NCI-H2029 treated with DMSO at 0.1 percent for 48 hours (cell line): Measurements from ENCODE around the gene ANAPC16.
"Not testable (repeated sequence)": the region's sequence is repeated elsewhere in the genome, so short reads cannot be mapped to it uniquely, and the experiment has no call there.

ENCODE experiments used
- DNase-seq: peaks from one replicate; lab custom pipeline; 2025; lab: John Stamatoyannopoulos, UW

ANAPC16 gene

DNA sequence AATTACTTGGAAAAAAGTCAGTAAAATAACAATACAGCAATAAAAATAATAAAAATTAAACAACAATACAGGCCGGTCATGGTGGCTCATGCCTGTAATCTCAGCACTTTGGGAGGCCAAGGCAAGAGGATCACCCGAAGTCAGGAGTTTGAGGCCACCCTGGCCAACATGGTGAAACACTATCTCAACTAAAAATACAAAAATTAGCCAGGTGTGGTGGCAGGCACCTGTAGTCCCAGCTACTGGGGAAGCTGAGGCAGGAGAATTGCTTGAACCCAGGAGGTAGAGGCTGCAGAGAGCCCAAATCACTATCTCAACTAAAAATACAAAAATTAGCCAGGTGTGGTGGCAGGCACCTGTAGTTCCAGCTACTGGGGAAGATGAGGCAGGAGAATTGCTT, 4.0 kb upstream of the ANAPC16 start:
- DNase-seq, result not testable (repeated sequence)

DNA sequence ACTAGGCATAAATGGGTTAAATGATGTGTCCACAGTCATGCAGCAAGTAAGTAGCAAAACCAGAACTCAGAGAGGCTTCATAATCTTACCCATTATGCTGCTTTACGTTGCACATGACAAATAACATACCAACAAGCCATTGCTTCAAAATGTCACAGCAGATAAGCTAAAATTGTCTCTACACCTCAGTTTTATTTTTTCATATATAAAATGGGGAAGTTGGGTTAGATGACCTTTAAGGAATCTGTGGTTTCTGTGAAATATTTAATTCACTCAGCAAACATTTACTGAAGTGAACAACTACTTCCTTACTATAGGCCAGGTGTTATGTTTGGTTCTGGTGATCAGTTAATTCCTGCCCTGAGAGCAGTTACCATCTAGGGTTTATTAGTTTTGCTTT, 2.5 kb downstream of the ANAPC16 start:
- no peak for DNase-seq

DNA sequence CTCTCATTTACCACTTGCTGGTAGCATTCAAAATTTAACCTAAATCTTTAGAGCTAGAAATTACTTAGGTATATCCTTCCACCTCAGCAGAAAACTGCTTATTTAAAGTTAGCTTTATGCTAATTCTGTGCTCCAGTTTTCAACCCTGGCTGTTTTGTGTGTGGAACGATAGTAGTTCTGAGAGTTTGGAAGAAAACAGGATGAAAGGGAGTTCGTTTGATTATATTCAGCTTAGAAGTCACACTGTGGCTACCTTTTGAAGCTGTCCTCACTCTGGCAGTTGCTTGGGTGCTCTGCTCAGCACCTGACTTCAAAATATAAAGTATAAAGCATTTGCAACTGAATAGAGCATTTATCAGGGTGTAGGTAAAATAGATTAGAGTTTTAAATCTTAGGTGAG, 2.9 kb downstream of the ANAPC16 start:
- no peak for DNase-seq

DNA sequence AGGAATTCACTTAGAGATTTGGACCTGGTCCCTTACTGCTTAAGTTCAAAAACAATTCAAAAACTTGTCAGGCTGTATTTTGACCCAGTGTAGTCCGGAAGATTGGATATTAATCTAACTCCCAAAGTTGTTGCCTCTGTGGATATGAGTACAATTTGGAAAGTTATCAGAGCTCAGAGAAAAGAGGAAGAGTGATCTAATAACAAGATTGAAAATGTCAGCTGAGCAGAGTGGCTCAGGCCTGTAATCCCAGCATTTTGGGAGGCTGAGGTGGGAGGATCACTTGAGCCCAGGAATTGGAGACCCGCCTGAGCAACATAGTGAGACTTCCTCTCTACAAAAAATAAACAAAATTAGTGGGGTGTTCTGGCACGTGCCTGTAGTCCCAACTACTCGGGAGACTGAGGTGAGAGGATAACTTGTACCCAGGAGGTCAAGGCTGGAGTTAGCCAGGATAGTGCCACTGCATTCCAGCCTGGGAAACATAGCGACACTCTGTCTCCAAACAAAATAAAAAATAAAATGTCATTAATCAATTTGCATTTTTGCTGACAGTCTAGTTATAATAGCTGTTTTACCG, 3.5 kb downstream of the ANAPC16 start:
- DNase-seq, result no peak

DNA sequence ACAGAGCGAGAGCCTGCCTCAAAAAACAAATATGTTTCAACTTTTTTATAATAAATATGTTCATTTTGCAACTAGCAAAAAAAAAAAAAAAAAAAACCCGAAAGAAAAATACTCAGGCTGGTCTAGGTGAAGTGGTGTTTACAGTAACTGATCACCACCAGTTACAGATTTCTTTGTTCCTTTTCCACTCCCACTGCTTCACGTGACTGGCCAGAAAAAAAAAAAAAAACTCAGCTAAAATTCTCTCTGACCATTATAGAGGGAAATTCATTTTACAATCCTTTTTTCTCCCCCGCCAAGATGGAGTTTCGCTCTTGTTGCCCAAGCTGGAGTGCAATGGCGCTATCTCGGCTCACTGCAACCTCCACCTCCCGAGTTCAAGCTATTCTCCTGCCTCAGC, 4.8 kb downstream of the ANAPC16 start:
- no peak for DNase-seq

DNA sequence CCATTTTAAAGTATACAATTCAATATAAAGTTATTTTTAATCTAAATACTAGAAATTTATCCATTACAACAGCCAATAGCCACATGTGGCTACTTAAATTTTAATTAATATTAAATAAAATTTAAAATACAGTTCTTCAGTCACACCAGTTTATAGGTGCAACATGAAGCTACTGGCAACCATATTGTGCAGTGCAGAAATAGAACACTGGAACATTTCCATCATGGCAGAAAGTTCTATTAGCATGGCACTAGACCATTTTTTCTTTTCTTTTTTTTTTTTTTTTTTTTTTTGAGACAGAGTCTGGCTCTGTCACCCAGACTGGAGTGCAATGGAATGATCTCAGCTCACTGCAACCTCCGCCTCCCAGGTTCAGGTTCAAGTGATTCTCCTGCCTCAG, 5.5 kb downstream of the ANAPC16 start:
- DNase-seq, result no peak

DNA sequence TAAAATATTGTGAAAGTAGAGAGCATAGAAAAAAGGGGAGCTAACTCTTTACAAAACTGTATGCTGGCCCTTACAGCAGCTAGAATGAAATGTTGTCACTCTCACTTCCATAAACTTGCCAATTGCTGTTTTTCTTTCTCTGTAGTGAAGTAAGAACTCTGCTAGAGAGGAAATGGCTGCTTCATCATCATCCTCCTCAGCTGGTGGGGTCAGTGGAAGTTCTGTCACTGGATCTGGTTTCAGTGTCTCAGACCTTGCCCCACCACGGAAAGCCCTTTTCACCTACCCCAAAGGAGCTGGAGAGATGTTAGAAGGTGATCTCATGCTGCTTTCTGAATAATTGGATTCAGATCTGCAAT, 7.9 kb downstream of the ANAPC16 start:
- no peak for DNase-seq

DNA sequence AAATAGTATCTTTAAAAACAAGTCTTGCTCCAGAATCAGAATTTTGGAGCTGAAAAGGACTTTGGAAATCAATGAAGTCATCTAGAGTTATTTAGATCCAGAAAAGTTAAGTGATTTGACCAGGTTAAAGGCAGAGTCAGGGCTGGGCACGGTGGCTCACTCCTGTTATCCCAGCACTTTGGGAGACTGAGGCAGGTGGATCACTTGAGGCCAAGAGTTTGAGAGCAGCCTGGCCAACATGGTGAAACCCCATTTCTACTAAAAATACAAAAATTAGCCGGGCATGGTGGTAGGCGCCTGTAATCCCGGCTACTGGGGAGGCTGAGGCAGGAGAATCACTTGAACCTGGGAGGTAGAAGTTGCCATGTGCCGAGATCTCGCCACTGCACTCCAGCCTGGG, 8.4 kb downstream of the ANAPC16 start:
- not testable (repeated sequence) for DNase-seq

DNA sequence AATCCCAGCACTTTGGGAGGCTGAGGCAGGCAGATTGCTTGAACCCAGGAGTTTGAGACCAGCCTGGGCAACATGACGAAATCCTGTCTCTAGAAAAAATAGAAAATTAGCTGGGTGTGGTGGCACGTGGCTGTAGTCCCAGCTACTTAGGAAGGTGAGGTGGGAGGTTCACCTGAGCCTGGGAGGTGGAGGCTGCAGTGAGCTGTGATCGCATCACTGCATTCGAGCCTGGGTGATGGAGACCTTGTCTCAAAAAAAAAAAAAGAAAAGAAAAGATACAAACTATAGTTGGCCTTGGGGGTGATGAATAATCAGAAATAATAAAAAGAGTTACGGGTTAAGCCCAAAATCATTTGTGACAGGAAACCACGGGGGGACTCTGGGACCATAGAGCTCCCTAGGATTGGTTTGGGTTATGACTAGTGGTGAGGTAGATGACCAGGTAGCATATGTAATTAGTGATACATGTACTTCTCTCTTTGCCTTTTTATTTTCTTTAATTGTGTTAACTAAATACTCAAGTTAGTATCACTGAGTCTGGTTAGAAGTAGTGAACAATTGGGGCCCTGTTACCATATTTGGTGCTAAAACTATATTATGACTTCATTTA, 10.7 kb downstream of the ANAPC16 start:
- DNase-seq, result no peak

DNA sequence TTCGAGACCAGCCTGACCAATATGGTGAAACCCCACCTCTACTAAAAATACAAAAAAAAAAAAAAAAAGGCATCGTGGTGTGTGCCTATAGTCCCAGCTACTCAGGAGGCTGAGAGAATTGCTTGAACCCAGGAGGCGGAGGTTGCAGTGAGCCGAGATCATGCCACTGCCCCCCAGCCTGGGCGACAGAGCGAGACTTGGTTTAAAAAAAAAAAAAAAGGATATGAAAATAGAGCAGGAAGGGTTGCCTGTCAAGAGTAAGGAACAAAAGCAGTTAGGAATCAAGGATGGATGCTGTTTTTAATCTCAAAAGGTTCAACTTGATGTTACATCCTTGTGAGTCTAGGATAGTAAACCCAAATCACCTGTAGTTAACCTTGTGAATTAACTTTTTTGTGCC, 12.0 kb downstream of the ANAPC16 start:
- DNase-seq, result no peak

DNA sequence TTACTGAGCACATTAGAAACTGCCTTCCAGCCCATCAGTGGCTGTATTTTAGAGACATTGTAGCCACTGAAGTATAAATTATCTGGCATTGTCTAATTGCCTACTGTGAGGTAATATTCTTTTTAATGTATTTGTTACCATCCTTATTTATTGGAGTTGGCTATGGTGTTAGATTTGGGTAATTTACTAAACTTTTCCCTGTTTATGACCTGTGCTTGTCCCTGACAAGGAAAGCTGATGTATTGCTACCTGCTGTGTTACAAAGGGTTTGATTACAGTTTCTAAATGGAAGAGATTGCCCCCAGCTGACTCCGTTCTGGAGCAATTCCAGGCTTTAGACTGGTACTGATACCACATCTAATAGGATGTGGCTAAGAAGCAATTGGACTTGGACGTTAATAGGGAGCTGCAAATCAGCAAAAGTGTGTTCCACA, 12.5 kb downstream of the ANAPC16 start:
- DNase-seq, result no peak

DNA sequence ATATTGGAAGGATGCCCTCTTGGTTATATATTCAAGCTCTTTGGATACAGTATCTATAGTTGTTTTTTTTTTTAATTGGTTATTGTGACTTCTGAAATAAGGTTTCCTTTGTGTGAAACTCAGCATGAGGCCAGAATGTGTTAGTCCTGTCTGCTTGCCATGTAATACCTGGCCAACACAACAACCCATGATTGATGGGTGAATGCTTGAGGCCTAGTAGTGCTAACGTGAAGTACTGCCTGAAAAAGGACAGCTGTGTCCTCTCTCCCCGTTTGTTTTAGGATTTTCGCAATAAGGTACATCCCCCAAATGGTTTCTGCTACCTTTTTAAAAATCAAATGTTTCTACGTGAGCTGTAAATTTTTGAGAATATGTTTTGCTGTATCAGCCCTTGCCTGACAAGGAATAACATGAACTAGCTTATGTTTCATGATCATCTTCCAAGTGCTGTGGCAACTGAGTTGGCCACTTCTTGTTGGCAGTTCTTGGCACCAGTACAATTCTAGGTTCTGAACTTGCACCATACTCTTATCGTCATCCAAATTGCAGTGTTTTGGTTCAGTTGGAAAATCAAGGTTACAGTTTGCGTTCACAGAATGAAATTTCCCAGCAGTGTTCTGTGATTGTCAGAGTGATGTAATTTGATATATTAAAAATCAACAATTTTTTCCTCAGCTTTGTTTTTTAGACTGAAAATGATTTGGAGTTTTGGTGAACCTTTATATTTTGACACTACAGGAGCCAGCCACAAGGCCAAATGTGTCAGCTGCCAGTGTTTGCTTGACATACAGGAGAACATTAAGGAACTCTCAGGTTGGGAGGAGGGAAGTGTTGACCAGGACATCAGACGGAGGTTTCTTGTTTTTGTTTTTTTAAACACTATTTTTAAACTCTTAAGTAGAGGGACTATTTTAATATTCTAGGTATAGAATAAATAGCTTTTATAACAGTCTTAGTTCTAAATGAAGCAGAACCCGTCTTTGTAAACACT, 13.7 kb downstream of the ANAPC16 start:
- peak; percentile 69 for DNase-seq

DNA sequence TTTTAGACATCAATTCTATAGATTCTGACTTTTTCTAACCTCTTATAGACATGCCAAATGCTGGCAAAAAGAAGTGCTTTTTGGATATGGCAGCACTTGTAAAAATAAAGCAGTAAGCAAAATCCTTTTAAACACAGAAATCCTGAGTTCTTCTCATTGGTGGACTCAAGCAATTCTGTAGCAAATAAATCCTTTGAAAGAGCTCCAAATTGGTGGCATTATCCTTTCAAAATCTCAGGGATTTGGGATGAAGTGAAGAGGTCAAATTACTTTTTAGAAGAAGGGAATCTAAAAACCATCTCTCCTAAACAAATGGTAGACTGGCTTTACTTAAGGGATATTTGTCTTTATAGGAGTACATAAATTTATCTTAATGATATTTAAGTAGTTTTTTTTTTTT, 17.8 kb downstream of the ANAPC16 start:
- no peak for DNase-seq

DNA sequence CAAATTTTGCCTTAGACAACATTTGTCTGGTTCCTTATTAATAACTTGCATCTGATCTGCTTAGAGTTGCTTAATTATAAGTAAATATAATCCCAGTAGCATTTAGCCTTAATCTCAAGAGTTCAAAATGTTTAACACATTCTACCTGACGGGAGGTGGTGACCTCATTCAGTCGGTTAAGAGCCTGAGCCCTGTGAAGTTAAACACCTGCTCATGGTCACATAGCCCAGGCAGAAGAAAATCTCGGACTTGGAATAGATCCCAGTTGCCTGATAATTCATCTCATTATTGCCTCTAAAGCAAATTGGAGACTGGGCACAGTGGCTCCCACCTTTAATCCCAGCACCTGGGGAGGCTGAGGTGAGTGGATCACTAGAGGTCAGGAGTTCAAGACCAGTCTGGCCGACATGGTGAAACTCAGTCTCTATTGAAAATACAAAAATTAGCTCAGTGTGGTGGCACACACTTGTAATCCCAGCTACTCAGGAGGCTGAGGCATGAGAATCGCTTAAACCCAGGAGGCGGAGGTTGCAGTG, 18.8 kb downstream of the ANAPC16 start:
- DNase-seq, result no peak

DNA sequence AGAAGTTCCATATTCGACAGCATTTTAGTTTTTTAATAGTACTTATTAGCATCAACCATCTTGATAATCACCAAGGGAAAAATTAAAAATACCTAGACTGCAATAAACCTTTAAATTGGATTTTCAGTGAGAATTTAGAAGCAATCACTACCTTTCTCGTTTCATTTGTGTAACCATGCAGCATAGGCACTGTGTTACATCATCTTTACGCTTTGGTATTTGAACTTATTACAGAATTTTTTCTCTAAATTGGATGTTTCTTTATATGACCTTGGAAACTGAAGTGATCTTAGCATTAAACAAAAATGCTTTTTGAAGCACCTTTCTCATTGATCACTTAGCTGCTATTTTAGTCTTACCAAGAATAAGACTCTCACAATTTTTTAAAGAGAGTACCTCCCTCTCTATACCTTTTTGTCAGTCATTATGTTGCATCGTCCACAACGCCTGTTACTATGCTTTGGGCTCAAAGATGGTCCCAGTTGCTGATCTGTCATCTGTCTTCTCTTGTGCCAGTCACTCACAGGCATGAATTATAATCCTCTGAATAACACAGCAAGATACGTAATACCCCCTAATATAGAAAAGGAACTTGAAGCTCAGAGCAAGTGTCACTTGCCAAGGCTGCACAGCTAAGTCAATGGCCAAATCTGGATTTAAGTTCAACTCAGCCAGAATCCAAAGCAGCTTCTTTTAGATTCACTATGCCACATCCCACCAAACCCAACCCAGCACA, 19.9 kb downstream of the ANAPC16 start:
- no peak for DNase-seq

DNA sequence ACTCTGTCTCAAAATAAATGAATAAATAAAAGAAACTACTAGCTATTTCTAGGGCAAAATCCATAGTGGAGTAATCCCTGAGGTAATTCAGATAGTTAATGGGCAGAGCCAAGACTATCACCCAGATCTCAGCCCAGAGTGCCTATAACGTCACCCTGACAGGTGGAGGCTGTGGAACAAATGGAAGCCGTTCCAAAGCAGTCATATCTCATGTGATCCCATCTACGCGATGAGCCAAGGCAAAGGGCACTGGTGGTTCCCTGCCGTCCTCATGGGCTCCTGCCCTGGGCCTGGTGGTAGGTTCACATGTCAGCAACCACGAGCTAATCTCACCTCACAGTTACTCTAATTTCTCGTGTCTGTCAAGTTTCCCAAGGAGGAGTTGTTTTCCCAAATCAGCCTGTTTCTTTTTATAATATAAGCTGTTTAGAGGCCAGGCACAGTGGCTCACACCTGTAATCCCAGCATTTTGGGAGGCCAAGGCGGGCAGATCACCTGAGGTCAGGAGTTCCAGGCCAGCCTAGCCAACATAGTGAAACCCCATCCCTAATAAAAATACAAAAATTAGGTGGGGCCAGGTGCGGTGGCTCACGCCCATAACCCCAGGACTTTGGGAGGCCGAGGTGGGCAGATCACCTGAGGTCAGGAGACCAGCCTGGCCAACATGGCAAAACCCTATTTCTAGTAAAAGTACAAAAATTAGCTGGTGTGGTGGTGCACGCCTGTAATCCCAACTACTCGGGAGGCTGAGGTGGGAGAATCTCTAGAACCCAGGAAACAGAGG, 22.8 kb downstream of the ANAPC16 start:
- no peak for DNase-seq

DNA sequence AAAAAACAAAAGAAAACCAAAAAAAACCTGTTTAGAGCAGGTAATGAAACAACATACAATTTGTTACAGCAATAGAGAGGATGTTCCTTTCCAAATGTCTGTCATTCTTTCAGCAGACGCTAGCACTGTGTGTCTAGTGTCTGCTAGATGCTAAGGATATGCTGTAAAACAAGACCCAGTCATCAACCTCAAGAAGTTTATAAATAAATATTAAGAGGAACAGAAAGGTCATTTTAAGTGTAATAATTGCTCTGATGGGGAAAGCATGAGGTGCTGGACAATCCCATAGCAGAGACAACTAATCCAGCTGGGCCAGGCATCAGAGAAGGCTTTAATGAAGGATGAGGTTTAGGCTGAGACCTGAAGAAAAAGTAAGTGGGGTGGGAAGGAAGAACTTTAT, 23.6 kb downstream of the ANAPC16 start:
- DNase-seq, result no peak

DNA sequence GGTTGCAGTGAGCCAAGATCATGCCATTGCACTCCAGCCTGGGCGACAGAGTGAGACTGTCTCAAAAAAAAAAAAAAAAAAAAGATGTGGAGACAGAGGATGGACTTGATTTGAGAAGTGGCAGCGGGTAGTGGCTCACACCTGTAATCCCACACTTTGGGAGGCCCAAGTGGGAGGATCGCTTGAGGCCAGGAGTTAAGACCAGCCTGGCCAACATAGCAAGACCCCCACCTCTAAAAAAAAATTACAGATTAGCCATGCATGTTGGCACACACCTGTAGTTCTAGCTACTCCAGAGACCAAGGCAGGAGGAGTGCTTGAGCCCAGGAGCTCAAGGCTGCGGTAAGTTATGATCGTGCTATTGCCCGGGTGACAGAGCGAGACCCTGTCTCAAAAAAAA, 24.6 kb downstream of the ANAPC16 start:
- no peak for DNase-seq

DNA sequence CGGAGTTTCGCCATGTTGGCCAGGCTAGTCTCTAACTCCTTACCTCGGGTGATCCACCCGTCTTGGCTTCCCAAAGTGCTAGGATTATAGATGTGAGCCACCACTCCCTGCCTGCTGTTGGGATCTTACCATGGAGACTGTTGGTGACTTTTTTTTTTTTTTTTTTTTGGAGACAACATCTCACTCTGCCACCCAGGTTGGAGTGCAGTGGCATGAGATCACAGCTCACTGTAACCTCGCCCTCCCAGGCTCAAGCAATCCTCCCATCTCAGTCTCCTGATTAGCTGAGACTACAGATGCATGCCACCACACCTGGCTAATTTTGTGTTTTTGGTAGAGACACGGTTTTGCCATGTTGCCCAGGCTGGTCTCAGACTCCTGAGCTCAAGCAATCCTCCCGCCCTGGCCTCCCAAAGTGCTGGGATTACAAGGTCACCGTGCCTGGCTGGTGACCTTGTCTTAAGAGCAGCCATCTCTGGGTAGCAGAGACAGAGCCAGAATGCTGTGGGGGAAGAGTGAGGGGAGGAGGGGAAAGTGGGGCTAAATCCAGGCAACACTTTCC, 26.0 kb downstream of the ANAPC16 start:
- no peak for DNase-seq

DNA sequence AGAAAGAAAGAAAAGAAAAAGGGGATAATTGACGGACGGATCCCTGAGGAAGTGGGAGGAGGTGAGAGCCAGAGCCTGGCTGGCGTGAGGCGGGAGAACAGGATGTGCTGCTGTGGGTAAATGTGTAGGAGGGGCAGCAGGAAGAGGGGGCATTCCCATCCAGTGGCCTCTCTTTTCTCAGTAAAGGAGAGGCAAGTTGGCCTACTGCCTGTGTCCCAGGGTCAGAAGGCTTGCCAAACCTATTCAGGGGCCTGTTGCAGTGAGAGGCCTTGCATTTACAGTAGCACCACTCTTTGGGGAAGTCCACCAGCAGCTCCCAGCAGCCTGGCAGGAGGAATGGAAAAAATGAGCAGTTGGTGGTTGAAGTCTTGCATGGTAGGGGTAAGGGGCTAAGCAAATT, 26.9 kb downstream of the ANAPC16 start:
- DNase-seq, result no peak

DNA sequence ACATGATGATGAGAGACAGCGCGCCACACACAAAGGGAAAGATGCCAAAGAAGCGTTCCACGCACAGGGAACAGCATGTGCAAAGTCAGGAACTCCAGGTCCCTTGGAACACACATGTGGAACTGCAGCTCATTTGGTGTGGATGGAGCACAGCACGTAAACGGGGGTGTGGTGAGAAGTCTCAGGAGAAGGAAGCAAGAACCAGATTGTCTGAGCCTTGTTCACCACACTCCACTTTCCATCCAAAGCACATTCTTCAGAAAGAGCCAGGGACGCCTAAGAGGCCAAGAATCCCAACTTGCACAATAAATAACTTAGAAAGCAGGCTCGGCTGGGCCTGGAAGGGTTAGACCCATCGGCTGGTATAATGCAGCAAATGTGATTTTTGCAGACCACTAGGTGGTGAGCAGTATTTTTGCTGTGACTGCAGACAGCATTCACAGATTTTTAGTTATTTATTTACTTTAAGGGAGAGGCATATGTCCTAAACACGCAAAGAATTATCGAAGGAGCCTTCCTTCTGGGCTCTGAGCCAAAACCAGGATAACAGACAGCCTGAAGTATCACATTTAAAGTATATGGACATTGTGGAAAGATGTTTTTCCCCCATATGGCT, 28.1 kb downstream of the ANAPC16 start:
- no peak for DNase-seq
